Activated T-helper 2 cell treated with anti-CD3 and anti-CD28 coated beads, Interferon-gamma antibody, Interleukin-2, Interleukin-4, amounts not matched to agents 10 μg/mL and 5 μg/mL and 100 μg/mL, durations not matched to agents 14 hours and 24 hours and 36 hours (primary cell): ENCODE measurements around the gene MYOM3. TPM values are rescaled to one million over a fixed set of nuclear protein-coding genes. Genes with fewer than 3 reads are reported as not detected.

Experiments
- DNase-seq: peaks from one replicate; pipeline ENCODE4 v3.0.0; 2021; ENCODE audit warnings: low spot score
- H3K27ac Mint-ChIP-seq: one replicate; pipeline ENCODE4 v1.8.0; 2021; ENCODE audit warnings: mixed read lengths
- H3K27me3 Mint-ChIP-seq: one replicate; pipeline ENCODE4 v1.8.0; 2021; ENCODE audit warnings: low read depth, mixed read lengths
- H3K36me3 Mint-ChIP-seq: one replicate; pipeline ENCODE4 v1.8.0; 2021; ENCODE audit warnings: low read depth, mixed read lengths
- H3K4me1 Mint-ChIP-seq: one replicate; pipeline ENCODE4 v1.8.0; 2021; ENCODE audit warnings: low read depth, mixed read lengths
- H3K4me3 Mint-ChIP-seq: one replicate; pipeline ENCODE4 v1.8.0; 2021; ENCODE audit warnings: low read depth, mild to moderate bottlenecking, moderate library complexity, mixed read lengths
- H3K9me3 Mint-ChIP-seq: one replicate; pipeline ENCODE4 v1.8.0; 2021; ENCODE audit warnings: mixed read lengths
- intact Hi-C: fragments of 100-400 bp; cut with micrococcal nuclease; formaldehyde crosslinking; loops from one replicate; pipeline ENCODE4 v1.15.1; 2023
- total RNA-seq: library from RNA; stranded (reverse); gene quantifications from 2 replicates; pipeline ENCODE4 v1.2.3, GENCODE V29; 2022

MYOM3 gene
- total RNA-seq, 1 donor from 2014 or later: not detected

- Mint-ChIP-seq H3K9me3 (no peaks in the 10 kb centered on the region), H3K4me1 (no peaks in the 10 kb centered on the region), H3K36me3 (no peaks in the 10 kb centered on the region), H3K27ac (no peak overlapping the region), H3K4me3 (no peak overlapping the region), H3K27me3 (peaks cover 14% of the 10 kb centered on the region)
- no peak for DNase-seq
- intact Hi-C loops: no loop called here
Observed at GRCh38 chr1:24118410-24119242, 6.7 kb upstream of the MYOM3 start.

- H3K9me3 Mint-ChIP-seq: no peaks in the 10 kb centered on the region
- no peaks in the 10 kb centered on the region for H3K4me1 Mint-ChIP-seq
- intact Hi-C loops: no loop called here
- no peak overlapping the region for H3K27ac Mint-ChIP-seq
- DNase-seq: no peak
- H3K36me3 Mint-ChIP-seq: no peaks in the 10 kb centered on the region
- H3K27me3 Mint-ChIP-seq: peaks cover 19% of the 10 kb centered on the region
- no peak overlapping the region for H3K4me3 Mint-ChIP-seq
Observed at GRCh38 chr1:24117722-24118409, 5.9 kb upstream of the MYOM3 start.

- Mint-ChIP-seq H3K4me3 (no peak overlapping the region), H3K9me3 (no peaks in the 10 kb centered on the region), H3K27ac (no peak overlapping the region), H3K4me1 (peaks cover 3% of the 10 kb centered on the region), H3K27me3 (peaks cover 21% of the 10 kb centered on the region), H3K36me3 (no peaks in the 10 kb centered on the region)
- intact Hi-C loops: no loop called here
- no peak for DNase-seq
Observed at GRCh38 chr1:24117132-24117531, 5.2 kb upstream of the MYOM3 start.

GRCh38 chr1:24114753-24115152 is 2.8 kb upstream of the MYOM3 start:
- H3K4me3 Mint-ChIP-seq: no peak overlapping the region
- no peak overlapping the region for H3K27ac Mint-ChIP-seq
- peaks cover 3% of the 10 kb centered on the region for H3K4me1 Mint-ChIP-seq
- peaks cover 26% of the 10 kb centered on the region for H3K27me3 Mint-ChIP-seq
- no peaks in the 10 kb centered on the region for H3K36me3 Mint-ChIP-seq
- no peak for DNase-seq
- no peaks in the 10 kb centered on the region for H3K9me3 Mint-ChIP-seq
- intact Hi-C loops: no loop called here

- DNase-seq: no peak
- H3K36me3 Mint-ChIP-seq: no peaks in the 10 kb centered on the region
- H3K4me3 Mint-ChIP-seq: no peak overlapping the region
- intact Hi-C loops: loop anchor here (2.0 kb wide), 1 partner anchor 43 kb away; no protein-coding TSS in a partner anchor
- H3K9me3 Mint-ChIP-seq: no peaks in the 10 kb centered on the region
- peaks cover 26% of the 10 kb centered on the region for H3K27me3 Mint-ChIP-seq
- no peak overlapping the region for H3K27ac Mint-ChIP-seq
- H3K4me1 Mint-ChIP-seq: peaks cover 3% of the 10 kb centered on the region
Observed at GRCh38 chr1:24113641-24114033, 1.7 kb upstream of the MYOM3 start.

GRCh38 chr1:24111262-24111995 is 506 bp downstream of the MYOM3 start:
- no peak for DNase-seq
- Mint-ChIP-seq H3K9me3 (no peaks in the 10 kb centered on the region), H3K4me1 (peaks cover 3% of the 10 kb centered on the region), H3K27me3 (peaks cover 18% of the 10 kb centered on the region), H3K36me3 (no peaks in the 10 kb centered on the region), H3K27ac (no peak overlapping the region), H3K4me3 (no peak overlapping the region)
- intact Hi-C loops: no loop called here

GRCh38 chr1:24110642-24111261 is 1.2 kb downstream of the MYOM3 start:
- Mint-ChIP-seq H3K4me3 (no peak overlapping the region), H3K4me1 (peaks cover 3% of the 10 kb centered on the region), H3K27me3 (peaks cover 15% of the 10 kb centered on the region), H3K9me3 (no peaks in the 10 kb centered on the region), H3K27ac (no peak overlapping the region), H3K36me3 (no peaks in the 10 kb centered on the region)
- DNase-seq: no peak
- intact Hi-C loops: no loop called here

GRCh38 chr1:24109686-24110475 is 2.1 kb downstream of the MYOM3 start:
- H3K36me3 Mint-ChIP-seq: no peaks in the 10 kb centered on the region
- H3K4me3 Mint-ChIP-seq: no peak overlapping the region
- H3K9me3 Mint-ChIP-seq: no peaks in the 10 kb centered on the region
- no peak for DNase-seq
- no peak overlapping the region for H3K27ac Mint-ChIP-seq
- H3K27me3 Mint-ChIP-seq: peaks cover 15% of the 10 kb centered on the region
- H3K4me1 Mint-ChIP-seq: peaks cover 3% of the 10 kb centered on the region
- intact Hi-C loops: no loop called here

GRCh38 chr1:24109166-24109483 is 2.8 kb downstream of the MYOM3 start:
- DNase-seq: no peak
- Mint-ChIP-seq H3K27ac (no peak overlapping the region), H3K9me3 (no peaks in the 10 kb centered on the region), H3K4me3 (no peak overlapping the region), H3K4me1 (peaks cover 3% of the 10 kb centered on the region), H3K36me3 (no peaks in the 10 kb centered on the region), H3K27me3 (peaks cover 15% of the 10 kb centered on the region)
- intact Hi-C loops: no loop called here

- peaks cover 3% of the 10 kb centered on the region for H3K4me1 Mint-ChIP-seq
- DNase-seq: no peak
- H3K4me3 Mint-ChIP-seq: no peak overlapping the region
- no peaks in the 10 kb centered on the region for H3K36me3 Mint-ChIP-seq
- H3K9me3 Mint-ChIP-seq: no peaks in the 10 kb centered on the region
- intact Hi-C loops: no loop called here
- H3K27ac Mint-ChIP-seq: no peak overlapping the region
- H3K27me3 Mint-ChIP-seq: peaks cover 11% of the 10 kb centered on the region
Observed at GRCh38 chr1:24108334-24109165, 3.4 kb downstream of the MYOM3 start.

GRCh38 chr1:24107462-24108138 is 4.3 kb downstream of the MYOM3 start:
- no peak overlapping the region for H3K27ac Mint-ChIP-seq
- H3K4me1 Mint-ChIP-seq: peaks cover 3% of the 10 kb centered on the region
- H3K36me3 Mint-ChIP-seq: no peaks in the 10 kb centered on the region
- no peaks in the 10 kb centered on the region for H3K9me3 Mint-ChIP-seq
- intact Hi-C loops: no loop called here
- DNase-seq: no peak
- no peak overlapping the region for H3K4me3 Mint-ChIP-seq
- peaks cover 7% of the 10 kb centered on the region for H3K27me3 Mint-ChIP-seq
